ENCODE measurements around the gene SYNC.
"Not testable (repeated sequence)": the region's sequence is repeated elsewhere in the genome, so short reads cannot be mapped to it uniquely, and the experiment has no call there.

The SYNC gene

DNA sequence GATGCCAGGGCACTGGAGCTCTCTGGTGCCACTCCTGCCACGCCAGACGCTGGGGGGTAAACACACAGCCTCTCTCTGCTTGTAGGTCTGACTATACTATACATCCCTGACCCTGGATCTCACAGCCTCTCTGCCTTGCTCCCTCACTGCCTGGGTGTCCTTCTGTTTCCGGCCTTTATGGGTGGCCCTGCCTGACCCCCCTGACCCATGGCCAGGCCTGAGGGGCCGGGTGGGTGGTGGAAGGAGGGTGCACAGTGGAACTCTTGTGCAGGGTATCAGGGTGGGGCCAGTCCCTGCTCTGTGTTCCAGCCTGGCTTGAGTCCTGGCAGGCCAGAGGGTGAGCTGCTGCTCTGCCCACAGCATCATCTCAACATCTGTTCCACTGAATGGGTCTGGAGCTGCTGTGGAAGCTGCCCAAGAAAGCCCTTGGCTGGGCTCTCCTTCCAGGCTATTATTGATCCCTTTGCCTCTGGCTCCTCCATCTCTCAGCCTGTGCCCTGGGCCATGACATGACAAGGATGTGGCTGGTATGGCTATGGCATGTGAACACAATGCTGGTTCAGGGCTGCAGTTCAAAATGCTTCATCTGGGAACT lies 17.2 kb upstream of the SYNC start:
- DNase-seq, result no peak

- no peak for DNase-seq
Observed at GRCh38 chr1:32718527-32718926, 16.0 kb upstream of the SYNC start.

- no peak for DNase-seq
Observed at GRCh38 chr1:32718036-32718435, 15.5 kb upstream of the SYNC start.

DNA sequence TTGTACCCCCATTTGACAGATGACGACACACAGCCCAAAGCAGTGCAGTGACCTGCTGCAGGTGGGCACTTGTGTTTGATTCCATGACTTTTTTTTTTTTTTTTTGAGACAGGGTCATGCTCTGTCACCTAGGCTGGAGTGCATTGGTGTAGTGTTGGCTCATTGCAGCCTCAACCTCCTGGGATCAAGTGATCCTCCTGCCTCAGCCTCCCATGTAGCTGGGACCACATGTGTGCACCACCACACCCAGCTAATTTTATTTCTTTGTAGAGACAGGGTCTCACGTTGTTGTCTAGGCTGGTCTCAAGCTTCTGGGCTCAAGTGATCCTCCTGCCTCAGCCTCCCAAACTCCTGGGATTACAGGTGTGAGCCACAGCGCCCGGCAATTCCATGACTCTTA lies 14.9 kb upstream of the SYNC start:
- DNase-seq, result no peak

DNA sequence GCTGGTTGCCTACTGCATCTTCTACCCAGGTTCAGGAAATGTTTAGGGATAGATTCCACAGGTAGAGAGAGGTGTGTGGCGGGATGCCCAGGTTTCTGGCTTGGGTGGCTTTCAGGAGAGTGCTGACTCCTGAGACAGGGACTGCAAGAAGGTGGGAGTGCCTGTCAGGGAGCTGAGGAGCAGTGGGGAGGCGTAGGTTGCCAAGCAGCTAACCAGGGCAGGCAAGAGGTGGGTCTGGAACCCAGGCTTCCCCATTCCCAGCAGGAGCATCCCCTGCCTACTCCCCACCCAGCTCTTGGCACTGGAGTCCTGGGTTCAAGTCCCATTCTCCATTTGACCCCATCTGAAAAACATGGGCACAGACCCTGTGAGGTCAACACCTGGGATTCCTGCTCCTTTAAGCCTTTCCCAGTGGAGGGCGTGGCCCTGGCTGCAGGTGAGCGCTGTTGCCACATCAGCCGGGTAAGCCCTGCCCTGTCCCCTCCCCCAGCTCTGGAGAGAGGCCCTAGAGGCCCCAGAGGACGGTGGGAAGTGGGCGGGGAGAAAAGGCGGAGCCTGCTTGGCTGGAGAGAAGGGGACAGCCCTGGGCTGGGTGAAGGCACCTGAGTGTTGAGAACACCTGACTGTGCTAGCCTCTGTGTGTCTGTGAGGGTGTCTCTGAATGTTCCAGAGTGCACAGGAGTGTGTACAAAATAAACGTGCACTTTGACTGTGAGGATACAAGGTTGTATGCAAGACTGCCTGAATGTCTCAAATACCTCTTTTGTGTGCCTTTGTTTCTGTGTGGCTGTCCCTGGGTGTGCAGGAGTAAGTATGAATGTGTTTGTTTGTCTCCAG lies 14.0 kb upstream of the SYNC start:
- peak; percentile 58 for DNase-seq

GRCh38 chr1:32715901-32716311 lies 13.3 kb upstream of the SYNC start:
- DNase-seq, result no peak

DNA sequence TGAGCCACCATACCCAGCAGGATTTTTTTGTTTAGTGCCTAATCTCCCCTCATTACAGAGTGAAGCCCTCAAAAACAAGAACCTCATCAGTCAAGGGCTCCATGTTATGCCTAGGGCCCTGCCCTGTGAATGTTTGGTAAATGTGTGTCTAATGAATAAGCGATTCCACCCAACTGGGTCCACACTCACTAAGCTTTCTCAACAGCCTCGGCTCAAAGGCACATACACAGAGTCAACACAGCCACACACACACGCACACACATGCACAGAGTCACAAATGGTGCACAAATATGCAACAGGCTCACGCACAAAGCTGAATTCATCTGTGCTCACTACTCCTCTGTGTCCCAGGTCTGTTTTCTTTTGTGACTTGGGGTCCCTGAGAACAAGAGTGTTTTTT lies 11.7 kb upstream of the SYNC start:
- DNase-seq, result no peak

DNA sequence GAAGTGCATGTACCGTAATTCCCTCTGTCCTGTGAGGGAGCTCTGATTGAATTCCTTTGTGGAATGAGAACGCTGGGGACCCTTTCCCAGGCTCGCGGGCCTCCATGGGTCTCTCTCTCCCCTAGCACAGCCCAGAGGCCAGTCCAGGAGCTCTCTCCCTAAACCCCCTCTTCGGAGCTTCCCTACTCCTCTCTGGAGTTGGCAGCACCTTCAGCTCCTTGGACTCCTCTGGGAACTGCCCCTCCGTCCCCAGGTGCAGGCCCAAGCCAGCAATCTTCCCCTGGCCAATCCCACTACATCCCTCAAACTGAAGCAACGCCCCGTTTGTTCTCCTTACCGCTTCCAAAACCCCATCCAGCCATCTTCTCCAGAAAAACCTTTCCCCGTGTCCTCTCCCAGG lies 10.5 kb upstream of the SYNC start:
- no peak for DNase-seq

GRCh38 chr1:32711221-32711620 lies 8.7 kb upstream of the SYNC start:
- not testable (repeated sequence) for DNase-seq

GRCh38 chr1:32709476-32709875 lies 6.9 kb upstream of the SYNC start:
- no peak for DNase-seq

DNA sequence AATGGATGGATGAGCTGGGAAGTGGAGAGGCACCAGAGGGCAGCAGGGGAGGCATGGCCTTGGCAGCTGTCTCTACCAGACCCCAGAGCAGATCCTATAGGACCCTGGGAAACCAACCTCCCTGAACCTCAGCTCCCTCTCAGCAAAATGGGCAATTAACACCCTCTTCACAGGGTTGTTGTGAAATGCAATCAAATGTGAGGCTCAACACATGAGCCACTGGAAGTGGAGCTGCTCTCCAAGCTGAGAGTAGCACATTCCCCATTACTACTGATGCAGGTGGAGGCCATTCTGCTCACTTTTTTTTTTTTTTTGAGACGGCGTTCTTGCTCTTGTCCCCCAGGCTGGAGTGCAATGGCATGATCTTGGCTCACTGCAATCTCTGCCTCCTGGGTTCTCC lies 6.5 kb upstream of the SYNC start:
- DNase-seq, result peak; percentile 33

DNA sequence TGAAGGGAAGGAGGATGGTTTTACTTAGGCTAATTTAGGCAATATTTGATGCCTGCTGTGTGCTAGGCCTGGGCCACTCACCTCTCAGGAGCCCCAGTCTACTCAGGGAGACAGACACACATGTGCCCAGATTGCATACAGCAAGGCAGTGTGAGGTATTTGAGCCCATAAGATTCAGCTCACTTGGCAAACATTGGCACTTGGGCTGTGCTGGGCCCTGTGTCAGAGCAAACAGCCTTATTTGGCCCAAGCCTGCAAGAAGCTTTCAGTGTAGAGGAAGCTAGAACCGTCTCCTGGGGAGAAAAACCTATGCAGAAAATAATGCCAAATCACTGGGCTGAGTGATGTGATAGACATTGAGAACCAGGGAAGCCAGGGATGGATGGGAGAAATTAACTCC lies 3.9 kb upstream of the SYNC start:
- DNase-seq, result no peak

- no peak for DNase-seq
Observed at GRCh38 chr1:32705516-32705915, 2.9 kb upstream of the SYNC start.

GRCh38 chr1:32703479-32704291 lies 1.1 kb upstream of the SYNC start:
- DNase-seq, result no peak

GRCh38 chr1:32701951-32702598 lies 495 bp downstream of the SYNC start:
- peak; percentile 23 for DNase-seq

DNA sequence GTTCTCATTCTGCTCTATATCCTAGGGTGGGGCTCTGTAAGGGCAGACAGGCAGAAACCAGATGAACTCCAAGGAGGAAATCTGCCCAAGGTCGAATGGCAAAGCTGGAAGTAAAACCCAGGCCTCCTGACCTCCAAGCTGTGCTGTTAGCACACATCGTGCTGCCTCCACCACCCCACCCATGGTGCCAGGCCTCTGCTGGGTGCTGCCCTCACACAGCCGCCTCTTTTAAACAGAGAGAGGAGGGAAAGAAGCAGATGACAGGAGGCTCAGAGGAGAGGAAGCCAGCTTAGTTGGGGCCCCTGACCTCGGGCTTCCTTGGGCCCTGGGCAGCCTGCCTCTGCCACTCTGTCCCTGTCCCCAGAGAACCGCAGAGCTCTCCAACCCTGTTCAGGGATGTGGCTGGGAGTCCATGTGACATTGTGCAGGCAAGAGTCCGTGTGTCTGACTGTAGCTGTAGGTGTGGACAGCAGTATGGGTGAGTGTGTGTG lies 1.1 kb downstream of the SYNC start:
- no peak for DNase-seq

GRCh38 chr1:32696996-32697395 lies 5.6 kb downstream of the SYNC start:
- DNase-seq, result not testable (repeated sequence)

GRCh38 chr1:32696041-32696440 lies 6.5 kb downstream of the SYNC start:
- DNase-seq, result no peak

- DNase-seq, result no peak
Observed at GRCh38 chr1:32695098-32695904, 7.3 kb downstream of the SYNC start.

DNA sequence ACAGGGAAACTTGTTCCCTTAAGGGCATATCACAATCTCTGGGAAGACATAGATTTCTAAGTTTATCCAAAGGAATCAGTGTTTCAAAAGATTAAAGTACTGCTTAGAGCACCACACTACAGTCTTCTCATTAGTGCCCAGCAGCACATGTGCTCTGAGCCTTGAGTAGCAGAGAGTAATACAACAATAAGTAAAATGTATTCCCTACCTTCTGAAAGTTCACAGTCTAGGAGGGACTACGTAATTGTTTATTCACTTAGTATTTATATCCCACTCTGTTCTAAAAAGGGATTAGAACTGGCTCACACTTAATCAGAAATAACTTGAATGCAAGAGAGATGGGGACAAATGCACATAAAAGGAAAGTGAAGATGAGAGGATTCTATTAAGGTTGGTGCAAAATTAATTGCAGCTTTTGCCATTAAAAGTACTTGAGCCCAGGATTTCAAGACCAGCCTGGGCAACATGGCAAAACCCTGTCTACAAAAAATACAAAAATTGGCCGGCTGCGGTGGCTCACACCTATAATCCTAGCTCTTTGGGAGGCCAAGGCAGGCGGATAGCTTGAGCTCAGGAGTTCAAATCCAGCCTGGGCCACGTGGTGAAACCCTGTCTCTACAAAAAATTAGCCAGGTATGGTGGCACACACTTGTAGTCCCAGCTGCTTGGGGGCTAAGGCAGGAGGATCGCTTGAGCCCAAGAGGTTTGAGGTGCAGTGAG lies 9.0 kb downstream of the SYNC start:
- DNase-seq, result no peak

DNA sequence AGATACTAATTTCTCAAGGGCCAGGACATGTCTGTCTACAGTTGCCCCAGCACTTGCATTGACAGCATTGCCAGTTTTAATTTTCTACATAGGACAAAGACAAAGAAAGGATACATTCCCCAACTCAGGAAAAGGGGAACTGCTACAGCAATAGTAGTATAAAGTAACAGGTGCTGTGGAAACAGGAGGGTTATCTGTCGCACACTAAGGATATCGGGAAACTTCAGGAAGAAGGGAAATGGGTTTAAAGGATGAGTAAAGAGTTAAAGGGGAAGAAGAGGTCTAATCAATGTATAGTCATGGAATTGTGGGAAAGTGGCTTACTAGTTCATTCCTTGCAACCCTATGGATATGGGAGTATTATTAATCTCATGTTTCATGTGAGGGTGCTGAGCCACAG lies 16.2 kb downstream of the SYNC start:
- DNase-seq, result no peak

GRCh38 chr1:32685498-32685897 lies 17.1 kb downstream of the SYNC start:
- DNase-seq, result no peak
